GM21529 (cell line): Measurements from ENCODE around the gene S100A2.
A peak's percentile ranks its signal among the peaks of the same experiment; 100 is the strongest.
"Not testable (repeated sequence)": the region's sequence is repeated elsewhere in the genome, so short reads cannot be mapped to it uniquely, and the experiment has no call there.

Source experiments
- ATAC-seq: cut with Tn5 transposase; IDR thresholded peaks from one replicate; pipeline ENCODE4 v1.9.1; 2021; ENCODE audit not compliant: unreplicated experiment

Gene S100A2

DNA sequence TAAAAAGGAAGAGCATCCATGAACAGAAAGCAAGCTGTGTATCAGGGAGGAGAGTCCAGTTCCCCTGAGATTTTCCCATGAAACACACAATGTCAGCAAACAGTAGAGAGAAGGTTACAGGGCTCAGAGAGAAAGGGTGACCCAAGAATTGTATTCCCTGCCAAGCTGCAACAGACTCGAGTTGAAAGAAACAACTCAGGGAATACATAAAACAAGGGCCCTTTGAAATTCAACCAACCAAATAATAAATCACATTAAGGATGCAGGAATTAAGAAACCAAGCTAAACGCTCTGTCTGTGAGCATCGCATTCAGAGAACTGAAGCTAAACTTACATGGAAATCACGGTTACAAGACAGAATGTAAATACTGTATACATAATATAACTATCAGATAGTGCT is 27.1 kb upstream of the S100A2 start:
- no peak for ATAC-seq

DNA sequence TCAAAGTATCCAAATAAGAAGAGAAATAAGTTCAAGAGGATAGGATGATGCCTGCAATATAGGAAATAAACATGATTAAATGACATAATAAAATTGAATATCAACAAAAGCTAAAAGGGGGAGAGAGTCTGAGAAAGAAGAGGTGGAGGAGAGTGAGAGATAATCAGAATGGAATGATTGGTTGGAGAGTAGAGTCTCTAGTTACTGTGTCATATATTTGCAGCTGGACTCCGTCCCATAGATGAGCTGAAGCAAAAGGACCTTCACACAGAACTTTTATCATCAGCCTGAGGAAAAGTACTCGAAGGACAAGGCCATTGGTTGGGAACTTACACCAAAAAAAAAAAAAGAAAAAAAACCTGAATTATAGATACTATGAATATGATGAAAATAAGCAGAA is 22.8 kb upstream of the S100A2 start:
- no peak for ATAC-seq

DNA sequence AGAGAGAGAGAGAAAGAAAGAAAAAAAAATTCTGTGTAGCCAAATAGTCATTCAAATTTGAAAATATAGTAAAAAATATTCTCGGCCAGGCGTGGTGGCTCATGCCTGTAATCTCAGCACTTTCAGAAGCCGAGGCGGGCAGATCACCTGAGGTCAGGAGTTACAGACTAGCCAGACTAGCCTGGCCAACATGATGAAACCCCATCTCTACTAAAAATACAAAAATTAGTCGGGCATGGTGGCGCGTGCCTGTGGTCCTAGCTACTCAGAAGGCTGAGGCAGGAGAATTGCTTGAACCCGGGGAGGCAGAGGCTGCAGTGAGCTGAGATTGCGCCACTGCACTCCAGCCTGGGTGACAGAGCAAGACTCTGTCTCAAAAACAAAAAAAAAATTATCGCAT is 22.4 kb upstream of the S100A2 start:
- not testable (repeated sequence) for ATAC-seq

DNA sequence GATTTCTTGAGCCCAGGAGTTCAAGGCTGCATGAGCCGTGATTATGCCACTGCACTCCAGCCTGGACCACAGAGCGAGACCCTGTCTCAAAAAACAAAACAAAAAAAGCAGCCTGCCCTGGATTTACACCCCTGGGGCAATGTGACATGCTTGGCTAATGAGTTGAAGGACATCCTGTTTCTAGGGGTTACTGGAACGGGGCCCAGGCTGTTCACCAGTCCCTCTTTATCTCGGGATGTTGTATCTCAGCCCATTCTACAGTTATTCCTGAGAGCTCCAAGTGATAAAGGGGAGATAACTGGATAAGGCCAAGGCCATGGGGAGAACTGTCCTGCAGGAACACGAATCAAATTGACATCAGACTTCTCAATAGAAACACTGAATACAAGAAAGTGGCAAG is 21.7 kb upstream of the S100A2 start:
- no peak for ATAC-seq

DNA sequence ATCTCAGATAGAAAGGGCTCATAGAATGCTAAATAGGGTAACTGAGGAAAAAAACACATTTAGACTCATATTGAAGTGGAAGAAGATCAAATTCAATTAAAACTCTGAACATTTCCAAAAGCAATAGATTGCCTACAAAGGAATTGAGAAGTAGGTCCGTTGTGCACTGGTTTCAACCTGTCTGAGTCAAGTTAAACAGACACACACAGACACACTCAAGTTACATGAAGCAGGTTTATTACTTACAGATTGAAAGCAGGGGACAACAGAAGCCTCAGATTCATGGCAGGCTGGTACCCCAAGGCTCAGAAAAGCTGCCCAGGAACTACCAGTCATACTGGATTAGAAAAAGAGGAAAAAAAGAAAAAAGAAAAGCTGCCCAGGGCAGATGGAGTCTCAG is 20.7 kb upstream of the S100A2 start:
- no peak for ATAC-seq

DNA sequence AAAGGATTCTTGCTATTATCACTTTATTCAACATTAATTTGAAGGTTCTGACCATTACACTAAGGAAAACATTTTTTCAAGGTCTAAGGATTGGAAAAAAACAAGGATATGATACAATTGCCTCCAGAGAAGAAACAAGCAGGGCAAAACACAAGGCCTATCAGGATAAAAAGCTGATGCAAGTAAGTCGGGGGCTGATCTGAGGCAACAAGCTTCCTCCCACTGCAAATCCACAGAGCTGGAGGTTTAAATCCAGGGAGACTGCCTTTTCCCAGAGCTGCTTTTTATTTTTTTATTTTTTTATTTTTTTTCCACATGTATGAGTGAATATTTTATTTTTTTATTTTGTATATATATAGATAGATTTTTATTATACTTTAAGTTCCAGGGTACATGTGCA is 19.4 kb upstream of the S100A2 start:
- no peak for ATAC-seq

DNA sequence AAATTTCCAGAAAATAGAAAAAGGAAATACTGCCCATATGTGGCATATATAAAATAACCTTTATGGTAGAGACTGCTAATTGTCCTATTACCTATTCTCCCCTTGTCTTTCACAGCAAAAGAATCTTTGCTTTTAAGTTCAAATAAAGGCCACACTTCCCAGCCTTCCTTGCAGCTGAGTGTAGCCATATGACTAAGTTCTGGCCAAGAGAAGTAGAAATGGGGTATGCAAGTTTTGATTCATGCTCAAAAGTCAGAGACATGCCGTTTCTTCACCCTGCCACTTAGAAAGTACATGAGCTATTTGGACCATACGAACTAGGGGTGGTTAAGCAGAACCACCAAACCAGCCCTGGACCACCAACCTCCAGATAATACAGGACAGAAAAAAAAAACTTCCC is 18.3 kb upstream of the S100A2 start:
- ATAC-seq: no peak

DNA sequence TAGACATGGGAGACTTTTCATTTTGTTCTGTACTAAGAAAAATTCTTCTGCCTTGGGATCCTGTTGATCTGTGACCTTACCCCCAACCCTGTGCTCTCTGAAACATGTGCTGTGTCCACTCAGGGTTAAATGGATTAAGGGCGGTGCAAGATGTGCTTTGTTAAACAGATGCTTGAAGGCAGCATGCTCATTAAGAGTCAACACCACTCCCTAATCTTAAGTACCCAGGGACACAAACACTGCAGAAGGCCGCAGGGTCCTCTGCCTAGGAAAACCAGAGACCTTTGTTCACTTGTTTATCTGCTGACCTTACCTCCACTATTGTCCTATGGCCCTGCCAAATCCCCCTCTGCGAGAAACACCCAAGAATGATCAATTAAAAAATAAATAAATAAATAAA is 17.9 kb upstream of the S100A2 start:
- not testable (repeated sequence) for ATAC-seq

DNA sequence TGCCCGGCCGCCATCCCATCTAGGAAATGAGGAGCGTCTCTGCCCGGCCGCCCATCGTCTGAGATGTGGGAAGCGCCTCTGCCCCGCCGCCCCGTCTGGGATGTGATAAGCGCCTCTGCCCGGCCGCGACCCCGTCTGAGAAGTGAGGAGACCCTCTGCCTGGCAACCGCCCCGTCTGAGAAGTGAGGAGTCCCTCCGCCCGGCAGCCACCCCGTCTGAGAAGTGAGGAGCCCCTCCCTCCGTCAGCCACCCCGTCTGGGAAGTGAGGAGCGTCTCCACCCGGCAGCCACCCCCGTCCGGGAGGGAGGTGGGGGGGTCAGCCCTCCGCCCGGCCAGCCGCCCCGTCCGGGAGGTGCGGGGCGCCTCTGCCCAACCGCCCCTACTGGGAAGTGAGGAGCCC is 17.2 kb upstream of the S100A2 start:
- not testable (repeated sequence) for ATAC-seq

DNA sequence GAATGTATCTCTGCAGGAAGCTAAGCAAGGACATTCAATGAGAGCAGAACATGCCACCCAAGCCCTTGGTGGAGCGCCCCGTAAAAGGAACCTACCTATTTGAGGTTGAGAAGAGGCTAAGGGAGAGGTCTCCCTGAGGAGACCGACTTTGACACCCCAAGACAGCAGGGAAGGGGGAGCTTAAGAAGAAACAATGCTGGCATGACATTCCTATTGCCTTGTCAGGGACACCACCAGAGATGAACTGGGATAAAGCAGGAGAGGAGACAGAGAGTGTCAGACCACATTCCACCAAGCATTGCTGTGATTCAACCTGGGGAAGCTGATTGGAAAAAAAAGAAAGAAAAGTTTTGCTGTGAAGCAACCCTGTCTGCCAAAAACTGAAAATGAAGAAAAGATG is 13.3 kb upstream of the S100A2 start:
- no peak for ATAC-seq

DNA sequence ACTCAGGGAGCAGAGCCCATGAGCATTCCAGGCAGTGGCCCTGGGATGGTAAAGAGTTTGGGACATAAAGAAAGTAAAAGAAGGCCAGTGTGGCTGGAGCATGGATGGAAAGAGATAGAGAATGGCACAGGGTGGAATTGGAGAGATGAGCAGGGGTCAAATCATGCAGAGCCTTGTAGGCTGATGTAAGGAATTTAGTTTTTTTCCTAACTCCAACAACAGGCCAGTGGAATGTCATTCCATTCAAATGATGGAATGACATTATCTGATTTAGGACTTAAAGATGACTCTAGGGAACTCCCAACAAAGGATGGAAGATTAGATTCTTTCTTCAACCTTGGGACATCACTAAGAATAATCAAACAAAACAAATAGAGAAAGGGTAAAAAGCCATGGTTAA is 12.8 kb upstream of the S100A2 start:
- no peak for ATAC-seq

DNA sequence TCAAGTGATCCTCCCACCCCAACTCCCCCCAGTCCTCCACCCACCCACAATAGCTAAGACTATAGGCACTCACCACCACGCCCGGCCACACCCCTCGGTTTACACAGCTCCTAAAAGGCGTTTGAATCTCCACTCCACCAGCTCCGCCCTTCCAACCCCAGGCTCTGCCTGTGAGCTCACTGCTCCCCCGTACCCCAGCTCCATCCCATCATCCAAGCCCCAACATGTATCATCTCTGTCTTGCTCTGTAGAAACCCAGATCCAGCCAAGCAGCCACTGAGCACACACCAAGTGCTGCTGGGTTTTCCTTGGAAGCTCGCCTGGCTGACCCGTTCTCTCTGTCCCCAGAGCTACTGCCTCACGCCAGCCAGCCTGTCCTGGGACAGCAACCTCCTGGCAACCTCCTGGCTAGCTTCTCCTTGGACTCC is 12.0 kb upstream of the S100A2 start:
- ATAC-seq: no peak

DNA sequence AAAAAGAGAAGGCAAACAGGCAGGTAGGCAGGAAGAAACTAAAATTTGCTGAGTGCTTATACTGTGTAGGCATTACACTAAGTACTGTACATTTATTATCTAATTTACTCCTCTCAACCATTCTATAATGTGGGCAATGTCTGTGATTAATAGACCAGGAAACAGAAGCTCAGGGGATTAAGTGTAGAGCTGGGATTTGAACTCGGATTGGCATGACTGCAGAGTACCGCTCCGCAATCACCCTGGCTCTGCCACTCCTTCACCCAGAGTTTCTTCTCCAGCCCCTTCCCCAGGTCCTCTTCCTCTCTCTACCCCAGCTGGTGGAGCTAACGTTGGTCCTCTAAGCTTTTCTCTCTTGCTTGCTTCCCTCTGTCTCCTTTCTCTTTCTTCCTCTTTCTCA is 11.5 kb upstream of the S100A2 start:
- ATAC-seq: no peak

DNA sequence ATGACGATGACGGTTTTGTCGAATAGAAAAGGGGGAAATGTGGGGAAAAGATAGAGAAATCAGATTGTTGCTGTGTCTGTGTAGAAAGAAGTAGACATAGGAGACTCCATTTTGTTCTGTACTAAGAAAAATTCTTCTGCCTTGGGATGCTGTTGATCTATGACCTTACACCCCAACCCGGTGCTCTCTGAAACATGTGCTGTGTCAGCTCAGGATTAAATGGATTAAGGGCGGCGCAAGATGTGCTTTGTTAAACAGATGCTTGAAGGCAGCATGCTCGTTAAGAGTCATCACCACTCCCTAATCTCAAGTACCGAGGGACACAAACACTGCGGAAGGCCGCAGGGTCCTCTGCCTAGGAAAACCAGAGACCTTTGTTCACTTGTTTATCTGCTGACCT is 9.9 kb upstream of the S100A2 start:
- not testable (repeated sequence) for ATAC-seq

DNA sequence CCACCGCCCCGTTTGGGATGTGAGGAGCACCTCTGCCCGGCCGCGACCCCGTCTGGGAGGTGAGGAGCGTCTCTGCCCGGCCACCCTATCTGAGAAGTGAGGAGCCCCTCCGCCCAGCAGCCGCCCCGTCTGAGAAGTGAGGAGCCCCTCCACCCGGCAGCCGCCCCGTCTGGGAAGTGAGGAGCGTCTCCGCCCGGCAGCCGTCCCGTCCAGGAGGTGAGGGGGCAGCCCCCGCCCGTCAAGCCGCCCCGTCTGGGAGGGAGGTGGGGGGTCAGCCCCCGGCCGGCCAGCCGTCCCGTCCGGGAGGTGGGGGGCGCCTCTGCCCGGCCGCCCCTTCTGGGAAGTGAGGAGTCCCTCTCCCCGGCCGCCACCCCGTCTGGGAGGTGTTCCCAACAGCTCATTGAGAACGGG is 9.4 kb upstream of the S100A2 start:
- ATAC-seq: not testable (repeated sequence)

DNA sequence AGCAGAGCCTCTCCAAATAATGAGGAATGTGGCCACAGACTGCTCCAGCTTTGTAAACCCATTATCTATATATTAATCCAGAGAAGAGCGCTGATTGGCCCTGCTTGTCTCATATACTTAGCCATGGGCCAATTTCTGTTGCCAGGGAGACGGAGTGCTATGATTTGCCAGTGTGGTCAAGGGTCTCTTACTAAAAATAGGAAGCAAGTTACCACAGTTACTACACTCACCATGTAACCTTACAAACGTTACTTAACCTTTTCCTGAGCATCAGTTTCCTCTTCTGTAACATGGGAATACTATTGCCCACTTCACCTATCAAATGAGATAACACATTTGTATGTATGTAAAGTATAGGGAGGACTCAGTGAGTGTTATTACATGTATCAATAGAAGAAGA is 7.7 kb upstream of the S100A2 start:
- no peak for ATAC-seq

DNA sequence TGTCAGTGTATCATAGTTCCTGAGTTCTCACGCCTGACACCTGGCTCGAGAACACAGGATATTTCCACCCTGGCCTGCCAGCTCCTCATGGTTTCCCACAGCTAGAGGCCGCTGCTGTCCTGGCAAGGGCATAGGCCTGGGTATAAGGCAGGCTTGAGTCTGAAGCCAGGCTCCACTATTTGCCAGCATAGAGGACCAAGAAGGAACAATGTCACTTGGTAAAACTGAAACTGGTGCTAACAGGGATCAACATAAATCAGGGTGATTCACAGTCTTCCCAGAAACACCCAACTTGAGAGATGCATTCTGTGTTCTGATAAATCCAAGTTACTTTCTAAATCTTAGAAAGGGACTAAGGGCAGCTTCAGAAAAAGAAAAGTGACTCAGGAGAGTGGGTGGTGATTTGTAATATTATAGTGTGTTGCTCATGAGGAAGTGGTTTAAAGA is 6.9 kb upstream of the S100A2 start:
- ATAC-seq: peak; percentile 80

DNA sequence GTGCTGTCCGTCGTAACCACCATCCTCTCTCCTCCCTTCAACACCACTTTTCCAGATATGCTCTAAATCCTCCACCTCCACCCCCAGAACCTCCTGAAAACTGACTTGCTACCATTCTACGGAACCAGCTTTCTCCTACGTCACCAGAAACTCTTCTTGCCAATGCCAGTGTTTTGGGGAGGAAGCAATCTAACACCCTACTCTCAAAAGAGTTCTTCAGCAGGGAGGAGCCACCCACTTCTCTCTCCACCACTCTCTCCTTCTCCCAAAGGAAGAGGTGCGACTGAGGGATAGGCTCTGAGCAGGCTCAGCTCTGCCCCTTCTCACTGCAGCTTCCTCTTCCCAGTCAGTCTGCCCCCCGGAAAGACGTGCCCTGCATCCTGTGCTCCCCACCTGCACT is 6.1 kb upstream of the S100A2 start:
- no peak for ATAC-seq

DNA sequence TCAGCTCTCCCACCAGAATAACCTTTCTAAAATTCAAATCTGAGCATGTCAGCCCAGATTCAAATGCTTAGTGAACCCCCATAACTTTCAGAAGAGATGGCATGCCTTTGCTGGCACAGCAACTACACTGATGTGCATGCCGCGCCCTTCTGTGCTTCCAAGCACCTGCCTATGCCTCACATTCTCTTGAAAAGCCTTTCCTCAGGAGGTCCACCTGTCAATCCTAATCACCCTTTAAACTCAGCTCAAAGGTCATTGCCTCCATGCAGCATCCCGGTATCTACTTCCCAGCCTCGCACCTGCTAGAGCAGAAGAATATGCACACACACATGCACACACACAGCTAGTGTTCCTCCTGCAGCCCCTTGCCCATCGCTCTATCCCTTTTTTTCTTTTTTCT is 5.2 kb upstream of the S100A2 start:
- ATAC-seq: no peak

DNA sequence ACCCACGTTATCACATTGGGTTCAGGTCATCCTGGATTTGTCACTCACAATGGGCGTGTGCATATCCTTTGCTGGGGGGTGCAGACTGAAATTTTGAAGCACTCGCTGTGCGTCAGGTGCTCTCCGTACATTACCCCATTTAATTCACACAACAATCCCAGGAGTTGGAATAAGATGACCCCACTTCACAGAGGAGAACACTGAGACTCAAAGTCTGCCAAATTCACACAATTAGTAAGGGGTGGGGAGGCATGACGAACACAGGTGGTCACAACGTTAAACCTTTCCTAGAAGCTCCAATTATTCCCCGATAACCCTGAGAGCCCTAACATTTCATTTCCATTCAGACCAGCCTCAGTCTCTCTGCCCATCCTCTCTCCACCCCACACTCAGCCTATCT is 3.8 kb upstream of the S100A2 start:
- ATAC-seq: no peak

DNA sequence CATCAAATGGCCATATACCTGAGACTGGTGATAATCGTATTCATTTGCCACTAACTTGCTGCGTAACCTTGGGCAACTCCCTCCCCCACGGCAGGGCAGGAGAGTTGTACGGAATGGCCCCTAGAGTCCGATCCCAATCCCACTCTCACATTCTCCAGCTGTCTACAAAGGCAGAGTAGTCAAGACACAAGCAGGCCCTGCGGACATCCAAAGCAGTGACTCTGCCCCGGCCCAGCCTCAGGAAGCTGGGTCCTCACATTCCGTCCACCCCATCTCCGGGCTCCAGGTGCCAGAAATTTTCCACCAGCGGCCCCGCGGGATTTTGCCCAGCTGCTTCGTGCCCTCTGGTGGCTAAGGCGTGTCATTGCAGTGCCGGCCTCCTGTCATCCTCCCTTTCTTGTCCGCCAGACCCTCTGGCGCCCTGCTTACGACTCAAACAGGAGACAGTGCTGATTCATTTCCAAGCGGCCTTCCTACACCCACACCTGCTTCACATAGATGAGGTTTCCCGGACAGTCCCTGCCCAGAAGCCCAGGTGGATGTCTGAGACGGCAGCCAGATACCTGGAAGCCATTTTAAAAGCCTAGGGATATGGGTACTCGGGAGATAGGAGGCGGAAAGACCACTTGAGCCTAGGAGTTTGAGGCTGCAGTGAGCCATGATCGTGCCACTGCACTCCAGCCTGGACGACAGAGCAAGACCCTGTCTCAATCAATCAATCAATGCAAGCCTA is 2.9 kb upstream of the S100A2 start:
- no peak for ATAC-seq

DNA sequence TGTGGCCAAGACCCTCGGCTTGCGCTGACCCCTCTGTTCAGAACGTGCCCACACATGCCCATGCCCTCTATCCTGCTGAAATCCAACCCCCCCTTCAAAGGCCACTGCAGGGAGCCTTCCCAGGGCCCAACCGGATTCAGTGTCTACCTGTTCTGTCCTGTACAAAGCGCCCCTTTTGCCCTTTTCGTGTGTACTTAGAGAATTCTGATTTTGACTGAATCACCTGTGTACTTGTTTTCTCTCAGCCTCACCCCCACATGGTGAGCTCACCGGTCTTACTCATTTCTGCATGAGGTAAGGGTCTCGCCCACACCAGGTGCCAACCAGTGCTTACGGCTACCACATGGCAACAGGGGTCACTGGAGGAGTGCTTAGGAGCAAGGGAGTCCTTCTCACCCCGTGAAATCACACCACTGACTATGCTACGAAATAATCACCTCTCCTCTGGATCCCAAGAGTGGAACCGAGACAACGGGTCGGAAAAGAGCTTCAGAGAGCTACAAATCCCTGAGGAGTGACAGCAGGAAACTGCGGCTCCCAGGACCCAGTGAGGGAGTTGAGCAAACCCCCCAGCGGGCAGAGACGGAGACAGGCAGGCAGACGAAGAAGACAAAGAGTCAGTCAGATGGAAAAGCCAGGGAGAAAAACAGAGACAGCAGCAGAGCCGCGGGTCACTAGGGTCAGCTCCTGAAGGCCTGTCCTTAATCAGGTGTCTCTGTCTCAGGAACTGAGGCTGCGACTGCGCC is 2.1 kb upstream of the S100A2 start:
- ATAC-seq: no peak
